HepG2 (cell line): Measurements from ENCODE around the gene UQCC5. TPM values are rescaled to one million over a fixed set of nuclear protein-coding genes. Genes with fewer than 3 reads are reported as not detected.

Experiments used
- ATAC-seq: fragments of 200-7000 bp; cut with Tn5 transposase; 3 replicates; pipeline ENCODE4 v1.9.1; 2020; ENCODE audit warnings: mild to moderate bottlenecking, moderate library complexity
- BruUV-seq: library from RNA; stranded (reverse); fragments of 400-500 nt; replicated peaks from 2 replicates; lab custom pipeline; 2021; lab: Mats Ljungman, UMichigan
- CTCF ChIA-PET: fragments of 300-600 bp; formaldehyde crosslinking; extraction: SDS; loops from one replicate; lab custom pipeline; 2021; ENCODE audit warnings: low total read pairs, inconsistent platforms, low intra/inter-chr PET ratio; lab: Yijun Ruan, JAX
- POLR2A ChIA-PET: fragments of 350-600 bp; sonication (Branson Sonifier 250); formaldehyde crosslinking; loops from one replicate; lab custom pipeline; 2020; ENCODE audit warnings: antibody characterized with exemption, inconsistent platforms; lab: Yijun Ruan, JAX
- DNase-seq: peaks from one replicate; pipeline ENCODE4 v3.0.0-alpha.2; 2015; ENCODE audit warnings: low spot score
- FAIRE-seq: peaks from 3 replicates; lab custom pipeline; 2011; peaks lifted over from hg19 to GRCh38; lab: Jason Lieb, UNC
- H2AFZ ChIP-seq: one replicate; pipeline ENCODE4 v1.6.1; 2011; ENCODE audit warnings: low read length, inconsistent platforms
- H3K27ac ChIP-seq: fragments of 300-600 bp; 3 replicates; pipeline ENCODE4 v1.8.0; 2011; ENCODE audit warnings: mixed run types, mild to moderate bottlenecking, mixed read lengths, low read length, inconsistent platforms; ENCODE audit not compliant: insufficient read depth; ENCODE audit errors: extremely low read length
- H3K27me3 ChIP-seq, 2 experiments: fragments of 200-600 bp in 1 of 2; 2 replicates in 1 of 2; 3 replicates in 1 of 2; pipeline versions ENCODE4 v1.6.0 to v1.8.0; 2011; ENCODE audit warnings: low read length in 2 of 2, mild to moderate bottlenecking in 2 of 2, moderate library complexity in 2 of 2, inconsistent platforms in 1 of 2; ENCODE audit not compliant: insufficient read depth in 2 of 2, control insufficient read depth in 1 of 2
- H3K36me3 ChIP-seq, 2 experiments: fragments of 200-600 bp in 1 of 2; replicated peaks in 1 of 2; 2 replicates in 1 of 2; 3 replicates in 1 of 2; pipeline versions ENCODE4 v1.5.1 to v1.8.0; 2011; ENCODE audit warnings: low read length in 2 of 2, inconsistent platforms in 1 of 2; ENCODE audit not compliant: insufficient read depth in 2 of 2, control insufficient read depth in 1 of 2
- H3K4me1 ChIP-seq: 2 replicates; pipeline ENCODE4 v1.5.1; 2012; ENCODE audit warnings: low read length, inconsistent platforms; ENCODE audit not compliant: insufficient read depth
- H3K4me2 ChIP-seq: 2 replicates; pipeline ENCODE4 v1.6.0; 2011; ENCODE audit warnings: low read depth, low read length, inconsistent platforms
- H3K4me3 ChIP-seq, 3 experiments: fragments of 200-600 bp in 1 of 3; sonication (generic), shearing (Covaris generic) in 1 of 3; replicated peaks in 1 of 3; 2 replicates each; pipeline ENCODE4 v1.5.1; 2011 to 2016; ENCODE audit warnings: low read length in 3 of 3, inconsistent platforms in 2 of 3, low read depth in 2 of 3, mild to moderate bottlenecking in 2 of 3, control low read depth in 1 of 3, mixed read lengths in 1 of 3; ENCODE audit not compliant: insufficient read depth in 1 of 3
- H3K79me2 ChIP-seq: one replicate; pipeline ENCODE4 v1.6.1; 2011; ENCODE audit warnings: low read length, inconsistent platforms; ENCODE audit not compliant: insufficient read depth
- H3K9ac ChIP-seq: 2 replicates; pipeline ENCODE4 v1.6.0; 2011; ENCODE audit warnings: mild to moderate bottlenecking, low read depth, low read length, inconsistent platforms; ENCODE audit not compliant: insufficient read depth
- H3K9me3 ChIP-seq: 2 replicates; pipeline ENCODE4 v1.5.1; 2012; ENCODE audit warnings: mild to moderate bottlenecking, low read length
- H4K20me1 ChIP-seq: 2 replicates; pipeline ENCODE4 v1.6.0; 2011; ENCODE audit warnings: inconsistent platforms, mild to moderate bottlenecking, low read length, moderate library complexity; ENCODE audit not compliant: insufficient read depth
- ARHGAP35 ChIP-seq: sonication (generic); formaldehyde crosslinking; IDR thresholded peaks from 2 replicates; pipeline ENCODE4 v1.9.0; 2022; ENCODE audit warnings: mild to moderate bottlenecking, inconsistent platforms, moderate library complexity, missing genetic modification reagents, borderline replicate concordance
- GABPB1 ChIP-seq: IDR thresholded peaks from 2 replicates; pipeline ENCODE4 v1.6.1; 2016; ENCODE audit warnings: mild to moderate bottlenecking, missing genetic modification reagents, moderate library complexity, missing compliant biosample characterization
- TBP ChIP-seq: sonication (generic); formaldehyde crosslinking; IDR thresholded peaks from 2 replicates; pipeline ENCODE4 v1.5.0; 2020; ENCODE audit warnings: missing genetic modification reagents
- THAP11 ChIP-seq: IDR thresholded peaks from 2 replicates; pipeline ENCODE4 v1.6.1; 2016; ENCODE audit warnings: missing biosample characterization, missing genetic modification reagents
- ZBTB38 ChIP-seq: sonication (generic); formaldehyde crosslinking; IDR thresholded peaks from 2 replicates; pipeline ENCODE4 v1.5.1; 2020; ENCODE audit warnings: mild to moderate bottlenecking, missing genetic modification reagents
- ZFX ChIP-seq: sonication (generic); formaldehyde crosslinking; IDR thresholded peaks from 2 replicates; pipeline ENCODE4 v1.4.0; 2020; ENCODE audit warnings: mild to moderate bottlenecking, low read depth, missing genetic modification reagents, moderate library complexity
- ZSCAN21 ChIP-seq: sonication (generic); formaldehyde crosslinking; IDR thresholded peaks from 2 replicates; pipeline ENCODE4 v1.8.0; 2022; ENCODE audit warnings: mild to moderate bottlenecking, missing genetic modification reagents, moderate library complexity, borderline replicate concordance
- WGBS: methylation state at CpG from one replicate; pipeline ENCODE4 v1.1.6; 2017; ENCODE audit warnings: low lambda C conversion rate; 5-methylcytosine and 5-hydroxymethylcytosine counted together
- in situ Hi-C: cut with HindIII; loops from 2 replicates; pipeline ENCODE4 v1.10.0; 2017; ENCODE audit warnings: low pct_unique_long_range_greater_than_20kb; ENCODE audit not compliant: extremely low pct_ligation_motif_present
- intact Hi-C: fragments of 100-400 bp; cut with micrococcal nuclease; formaldehyde crosslinking; loops from one replicate; pipeline ENCODE4 v1.10.0; 2022; ENCODE audit not compliant: unreplicated experiment
- polyA plus RNA-seq, 8 experiments: library from polyadenylated mRNA; depleted of rRNA in 3 of 8; stranded (reverse) in 7 of 8; unstranded in 1 of 8; fragments of >200 nt; fragmentation: Illumina TruSeq in 4 of 8; extraction: Trizol in 4 of 8; gene quantifications; 2 replicates each; pipeline versions ENCODE4 v1.2.1 to v1.2.3, GENCODE V29; 2011 to 2016; ENCODE audit warnings: low read depth in 4 of 8, missing spikeins in 1 of 8, mixed read lengths in 1 of 8; ENCODE audit not compliant: insufficient read depth in 1 of 8
- total RNA-seq, 5 experiments: library from RNA; depleted of rRNA; stranded (reverse); fragments of >200 nt; fragmentation: Illumina TruSeq; extraction: Trizol; gene quantifications; 2 replicates each; pipeline ENCODE4 v1.2.3, GENCODE V29; 2016; ENCODE audit warnings: low read depth in 1 of 5
- TF ChIP-seq, protein P1 (sequence below): sonication (generic); formaldehyde crosslinking; IDR thresholded peaks from 2 replicates; pipeline ENCODE4 v1.5.0; 2020; ENCODE audit warnings: missing genetic modification reagents, mild to moderate bottlenecking, borderline replicate concordance
- TF ChIP-seq, protein P2 (sequence below): sonication (generic); formaldehyde crosslinking; IDR thresholded peaks from 2 replicates; pipeline ENCODE4 v1.4.0; 2020; ENCODE audit warnings: missing genetic modification reagents
- TF ChIP-seq, protein P3 (sequence below): fragments of 450-650 bp; IDR thresholded peaks from 2 replicates; pipeline ENCODE4 v1.6.1; 2016

UQCC5 gene
- total and polyA plus RNA-seq, 2 of the 13 experiments (the other 11 are each of a cell fraction or from before 2014, with no cell fraction given), result 15.4 to 29.5 TPM

DNA sequence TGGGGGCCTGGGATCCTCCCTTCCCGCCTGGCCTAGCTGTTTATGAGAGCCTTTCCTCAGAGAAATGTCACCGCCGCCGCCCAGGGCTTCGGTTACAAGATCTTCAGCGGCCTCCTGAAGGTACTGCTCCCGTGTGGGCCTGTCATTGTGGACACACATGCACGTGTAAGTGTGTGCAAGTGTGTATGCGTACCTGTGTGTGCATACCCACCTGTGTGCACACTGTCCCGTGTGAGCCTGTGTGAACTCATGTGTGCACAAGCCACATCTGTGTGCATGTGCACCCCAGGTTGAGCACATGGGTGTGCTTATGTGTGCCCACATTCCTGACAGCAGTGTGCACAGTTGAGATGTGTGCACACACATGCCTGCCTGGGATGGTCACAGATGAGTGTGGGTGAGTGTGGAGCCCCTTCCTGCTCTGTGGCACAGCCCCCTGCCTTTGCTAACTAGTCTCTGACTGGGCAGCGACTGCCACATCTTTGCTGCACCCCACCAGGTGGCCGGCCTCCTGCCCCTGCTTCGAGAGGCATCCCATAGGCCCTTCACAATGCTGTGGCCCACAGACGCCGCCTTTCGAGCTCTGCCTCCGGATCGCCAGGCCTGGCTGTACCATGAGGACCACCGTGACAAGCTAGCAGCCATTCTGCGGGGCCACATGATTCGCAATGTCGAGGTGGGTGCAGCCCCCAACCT is 16.8 kb upstream of the UQCC5 start:
- no peak overlapping the region for H2AFZ ChIP-seq
- peaks cover 13 to 37% of the 10 kb centered on the region in 2 experiments for H3K27me3 ChIP-seq
- no peak overlapping the region for H3K27ac ChIP-seq
- no peak overlapping the region for H3K9ac ChIP-seq
- no peaks in the 10 kb centered on the region for H4K20me1 ChIP-seq
- no peak for DNase-seq
- no peak for FAIRE-seq
- 19% methylated on average over 7 of the region's 22 CpGs for WGBS
- POLR2A ChIA-PET, result interaction anchor here (1.4 kb wide), 1 partner anchor 13 kb away, joined by 5 read pairs; no protein-coding TSS in a partner anchor
- no peaks in the 10 kb centered on the region for H3K79me2 ChIP-seq
- in situ Hi-C loops, result no loop called here
- peaks cover 24% of the 10 kb centered on the region for H3K4me1 ChIP-seq
- H3K36me3 ChIP-seq, result peaks cover 4 to 9% of the 10 kb centered on the region in 2 experiments; a peak in 3 of 5 replicates
- ATAC-seq, result no peak
- no peaks in the 10 kb centered on the region for H3K9me3 ChIP-seq
- H3K4me2 ChIP-seq, result no peak overlapping the region
- TF ChIP-seq, protein P1, sequence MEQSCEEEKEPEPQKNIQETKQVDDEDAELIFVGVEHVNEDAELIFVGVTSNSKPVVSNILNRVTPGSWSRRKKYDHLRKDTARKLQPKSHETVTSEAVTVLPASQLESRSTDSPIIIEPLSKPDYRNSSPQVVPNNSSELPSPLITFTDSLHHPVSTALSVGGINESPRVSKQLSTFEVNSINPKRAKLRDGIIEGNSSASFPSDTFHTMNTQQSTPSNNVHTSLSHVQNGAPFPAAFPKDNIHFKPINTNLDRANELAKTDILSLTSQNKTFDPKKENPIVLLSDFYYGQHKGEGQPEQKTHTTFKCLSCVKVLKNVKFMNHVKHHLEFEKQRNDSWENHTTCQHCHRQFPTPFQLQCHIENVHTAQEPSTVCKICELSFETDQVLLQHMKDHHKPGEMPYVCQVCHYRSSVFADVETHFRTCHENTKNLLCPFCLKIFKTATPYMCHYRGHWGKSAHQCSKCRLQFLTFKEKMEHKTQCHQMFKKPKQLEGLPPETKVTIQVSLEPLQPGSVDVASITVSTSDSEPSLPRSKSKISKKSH (CRISPR knock-in tag), result 0 out of 2 replicates have a peak, but pooled peaks have one; percentile 12
- TF ChIP-seq TBP (CRISPR knock-in tag), result no peak
- TF ChIP-seq, protein P2, sequence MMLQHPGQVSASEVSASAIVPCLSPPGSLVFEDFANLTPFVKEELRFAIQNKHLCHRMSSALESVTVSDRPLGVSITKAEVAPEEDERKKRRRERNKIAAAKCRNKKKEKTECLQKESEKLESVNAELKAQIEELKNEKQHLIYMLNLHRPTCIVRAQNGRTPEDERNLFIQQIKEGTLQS, result no peak
- peak; percentile 11; the same call in 1 of the 2 replicates for TF ChIP-seq ZFX (CRISPR knock-in tag)
- no peak for TF ChIP-seq ARHGAP35
- no peak for TF ChIP-seq ZBTB38 (CRISPR knock-in tag)
- TF ChIP-seq, protein P3, sequence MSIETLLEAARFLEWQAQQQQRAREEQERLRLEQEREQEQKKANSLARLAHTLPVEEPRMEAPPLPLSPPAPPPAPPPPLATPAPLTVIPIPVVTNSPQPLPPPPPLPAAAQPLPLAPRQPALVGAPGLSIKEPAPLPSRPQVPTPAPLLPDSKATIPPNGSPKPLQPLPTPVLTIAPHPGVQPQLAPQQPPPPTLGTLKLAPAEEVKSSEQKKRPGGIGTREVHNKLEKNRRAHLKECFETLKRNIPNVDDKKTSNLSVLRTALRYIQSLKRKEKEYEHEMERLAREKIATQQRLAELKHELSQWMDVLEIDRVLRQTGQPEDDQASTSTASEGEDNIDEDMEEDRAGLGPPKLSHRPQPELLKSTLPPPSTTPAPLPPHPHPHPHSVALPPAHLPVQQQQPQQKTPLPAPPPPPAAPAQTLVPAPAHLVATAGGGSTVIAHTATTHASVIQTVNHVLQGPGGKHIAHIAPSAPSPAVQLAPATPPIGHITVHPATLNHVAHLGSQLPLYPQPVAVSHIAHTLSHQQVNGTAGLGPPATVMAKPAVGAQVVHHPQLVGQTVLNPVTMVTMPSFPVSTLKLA, result peak; percentile 82
- TF ChIP-seq GABPB1 (CRISPR knock-in tag), result no peak
- no peak for TF ChIP-seq THAP11 (CRISPR knock-in tag)
- TF ChIP-seq ZSCAN21 (CRISPR knock-in tag), result no peak
- TF ChIP-seq, all 625 proteins: peak for 3
- CTCF ChIA-PET, result no interaction called here
- BruUV-seq, result no TSS peak
- intact Hi-C loops, result no loop called here
- no peak overlapping the region for H3K4me3 ChIP-seq
